ENCODE measurements around the gene IQCF2.
"Not testable (repeated sequence)": the region's sequence is repeated elsewhere in the genome, so short reads cannot be mapped to it uniquely, and the experiment has no call there.

Gene IQCF2

DNA sequence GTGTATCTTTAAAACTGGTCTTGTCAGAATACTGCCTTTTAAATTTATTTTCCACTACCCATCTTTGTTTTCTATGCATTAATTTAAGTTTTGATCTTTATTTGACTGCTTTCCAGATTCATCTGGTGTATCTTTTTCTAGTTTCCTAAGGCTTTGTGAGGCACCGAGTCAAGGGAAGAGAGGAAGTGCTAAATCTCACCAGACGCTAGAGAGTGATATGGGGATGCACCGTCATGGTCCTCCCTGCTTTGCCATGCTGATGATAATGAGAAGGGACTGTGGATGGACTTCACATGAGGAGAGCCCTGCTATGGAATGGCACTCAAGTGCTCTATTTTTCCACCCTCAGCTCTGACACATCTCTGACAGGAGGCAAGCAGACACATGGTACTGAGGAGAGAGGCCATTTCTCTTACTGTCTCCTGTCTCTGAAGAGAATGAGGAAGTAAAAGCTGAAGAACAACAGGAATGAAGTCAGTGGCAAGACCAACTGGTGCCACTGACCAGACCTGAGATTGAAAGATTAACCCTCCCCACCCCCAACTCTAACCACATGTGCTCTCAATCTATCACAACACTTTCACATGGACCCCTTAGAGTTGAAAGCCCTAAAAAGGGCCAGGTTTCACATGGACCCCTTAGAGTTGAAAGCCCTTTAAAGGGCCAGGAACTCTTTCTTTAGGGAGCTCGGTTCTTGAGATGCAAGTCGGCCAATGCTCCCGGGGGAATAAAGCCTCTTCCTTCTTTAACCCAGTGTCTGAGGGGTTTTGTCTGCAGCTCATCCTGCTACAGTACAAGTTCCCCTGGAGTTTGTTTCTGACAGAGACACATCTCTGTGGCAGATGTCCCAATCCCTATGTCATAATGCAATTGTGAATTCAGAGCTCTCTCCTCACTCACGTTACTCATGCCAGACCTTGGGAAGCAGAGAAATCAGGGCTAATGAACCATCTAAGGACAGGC lies at the start of gene IQCF2:
IQCF2 (plus strand) TSS at position 913 of the 963 bp plus-strand sequence. CDS start 52 bp downstream, outside the sequence.
- DNase-seq (ENCODE audit: low spot score) = no peak

DNA sequence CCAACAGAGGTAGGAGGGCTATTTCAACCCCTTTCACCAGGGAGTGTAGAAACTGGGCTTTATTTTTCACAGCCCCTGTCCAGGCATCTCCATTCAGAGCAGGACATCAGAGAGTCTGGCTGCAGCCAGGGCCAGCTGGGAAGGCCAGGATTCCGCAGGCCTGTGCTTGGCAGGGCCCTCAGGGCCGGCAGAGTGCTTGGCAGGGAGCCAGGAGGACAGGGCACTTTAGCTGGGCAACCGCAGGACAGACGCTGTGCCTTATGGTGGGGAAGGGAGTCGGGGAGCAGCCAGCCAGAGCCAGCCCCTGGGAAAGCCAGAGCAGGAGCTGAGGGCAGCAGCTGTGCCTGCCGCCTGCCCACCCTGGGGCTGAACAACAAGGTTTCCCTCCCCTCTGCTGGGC lies 47.9 kb upstream of the IQCF2 start:
- DNase-seq (ENCODE audit: low spot score) = no peak

DNA sequence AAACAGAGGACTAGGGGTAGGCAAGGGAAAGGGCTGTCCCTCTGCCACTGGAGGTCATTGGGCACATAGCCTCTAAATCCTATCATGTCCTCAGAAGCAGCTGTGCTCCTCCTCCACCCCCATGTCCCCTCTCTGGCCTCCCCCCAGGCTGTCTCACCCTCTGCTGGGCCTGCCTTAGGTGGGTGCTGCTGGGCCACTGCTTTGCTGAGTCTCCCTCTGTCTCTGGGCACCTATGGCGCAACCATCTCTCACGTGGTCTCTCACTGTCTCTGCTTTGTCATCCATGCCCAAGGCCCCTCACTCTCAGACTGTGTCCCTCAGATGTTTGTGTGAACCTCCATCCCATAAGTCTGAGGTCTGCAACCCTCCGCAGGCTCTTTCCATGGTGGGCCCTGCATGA lies 47.4 kb upstream of the IQCF2 start:
- no peak for DNase-seq (ENCODE audit: low spot score)

DNA sequence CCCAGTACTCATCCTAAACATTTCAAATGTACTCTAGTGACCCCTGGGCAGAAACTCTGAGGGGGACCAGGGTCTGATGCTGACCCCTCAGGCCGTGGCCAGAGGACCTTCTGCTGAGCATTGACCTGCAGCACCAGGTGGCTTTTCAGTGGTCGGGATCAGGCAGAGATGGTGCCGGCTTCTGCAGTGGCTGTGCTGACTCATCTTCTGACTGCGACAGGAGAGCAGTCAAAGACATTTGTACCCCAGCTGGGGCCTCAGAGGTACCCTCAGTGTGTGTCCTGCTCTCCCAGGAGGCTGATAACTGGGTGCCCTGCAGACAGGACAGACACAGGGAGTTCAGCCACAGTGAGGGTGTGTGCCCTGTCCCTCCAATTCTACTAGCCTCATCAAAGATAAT lies 45.8 kb upstream of the IQCF2 start:
- DNase-seq (ENCODE audit: low spot score) = no peak

DNA sequence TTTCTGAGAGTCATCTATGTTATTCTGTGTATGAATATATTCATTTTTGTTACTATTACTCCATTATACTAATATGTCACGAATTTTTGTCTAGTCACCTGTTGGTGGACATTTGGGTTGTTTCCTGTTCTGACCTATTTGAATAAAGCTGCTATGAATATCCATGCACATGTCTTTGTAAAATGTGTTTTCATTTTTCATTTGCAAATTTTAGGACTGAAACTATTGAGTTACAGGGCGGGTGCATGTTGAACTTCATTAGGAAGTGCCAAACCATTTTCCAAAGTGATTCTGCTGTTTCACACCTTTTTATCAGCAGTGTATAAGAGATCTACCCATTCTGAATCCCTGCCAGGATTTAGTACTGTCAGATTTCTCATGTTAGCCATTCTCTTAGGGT lies 44.7 kb upstream of the IQCF2 start:
- no peak for DNase-seq (ENCODE audit: low spot score)

DNA sequence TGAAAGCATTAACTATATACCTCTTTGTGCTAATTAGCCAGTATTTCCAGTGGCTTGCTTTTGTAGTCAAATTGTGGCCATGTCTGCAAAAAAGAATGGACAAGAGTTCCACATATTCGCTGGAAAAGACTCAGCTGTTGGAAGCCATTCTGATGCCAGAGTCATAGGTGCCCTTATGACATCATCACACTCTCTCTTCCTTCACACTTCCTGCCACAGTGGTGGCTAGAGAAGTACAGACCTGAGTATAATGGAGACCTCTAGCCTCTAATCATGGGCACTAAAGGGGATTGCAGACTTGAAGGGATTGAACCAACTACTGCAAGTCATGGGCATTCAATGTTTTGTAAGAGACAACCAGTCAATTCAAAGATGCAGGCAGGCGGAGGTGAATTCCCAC lies 44.0 kb upstream of the IQCF2 start:
- DNase-seq (ENCODE audit: low spot score) = no peak

DNA sequence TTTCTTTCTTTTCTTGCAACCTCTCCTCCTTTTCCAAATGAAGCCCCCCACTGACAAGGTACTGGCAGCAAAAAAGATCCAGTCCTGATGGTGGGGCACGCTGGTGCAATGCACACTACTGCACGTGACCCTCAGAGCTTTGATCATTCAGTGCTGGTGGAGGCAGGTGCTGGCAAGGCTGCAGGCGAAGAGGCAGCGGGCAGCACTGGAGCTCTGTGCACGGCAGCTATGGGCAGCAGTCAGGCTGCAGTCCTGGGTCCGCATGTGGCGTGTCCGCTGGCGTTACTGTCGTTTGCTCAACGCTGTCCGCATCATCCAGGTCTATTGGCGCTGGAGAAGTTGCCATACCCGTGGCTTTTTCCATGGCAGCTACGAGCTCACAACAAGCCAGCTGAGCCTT lies 42.3 kb upstream of the IQCF2 start:
- no peak for DNase-seq (ENCODE audit: low spot score)

DNA sequence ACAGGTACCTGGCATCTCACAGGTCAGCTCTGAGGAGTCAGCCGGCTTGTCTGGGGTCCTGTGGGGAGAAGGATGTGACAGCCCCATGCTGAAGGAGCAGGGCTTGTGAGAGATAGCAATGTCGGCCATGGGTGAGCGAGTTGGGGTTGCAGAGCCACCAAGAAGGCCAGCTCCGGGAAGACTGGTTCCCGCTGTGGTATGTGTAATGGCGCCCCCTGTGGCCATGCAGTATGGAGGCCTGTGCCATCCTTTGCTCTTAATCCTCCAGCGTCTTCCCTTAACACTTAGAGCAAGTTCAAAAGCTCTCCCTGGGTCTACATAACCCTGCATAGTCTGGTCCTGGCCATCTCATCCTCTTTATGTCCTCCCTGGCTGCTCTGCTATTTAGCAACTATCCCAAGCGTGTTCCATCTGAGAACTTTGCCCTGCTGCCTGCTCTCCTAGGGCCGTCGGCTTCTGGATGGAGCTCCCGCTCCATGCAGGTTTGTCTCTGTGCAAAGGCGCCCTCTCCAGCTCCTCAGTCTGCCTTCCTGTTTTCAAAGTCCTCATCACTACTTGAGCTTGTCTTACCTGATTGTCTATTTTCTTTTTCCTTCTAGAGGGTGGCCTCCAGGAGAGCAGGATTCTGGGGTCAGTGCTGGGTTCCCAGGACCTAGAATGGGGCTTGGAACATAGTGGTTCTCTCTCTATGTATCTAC lies 41.6 kb upstream of the IQCF2 start:
- DNase-seq (ENCODE audit: low spot score) = peak; percentile 65

DNA sequence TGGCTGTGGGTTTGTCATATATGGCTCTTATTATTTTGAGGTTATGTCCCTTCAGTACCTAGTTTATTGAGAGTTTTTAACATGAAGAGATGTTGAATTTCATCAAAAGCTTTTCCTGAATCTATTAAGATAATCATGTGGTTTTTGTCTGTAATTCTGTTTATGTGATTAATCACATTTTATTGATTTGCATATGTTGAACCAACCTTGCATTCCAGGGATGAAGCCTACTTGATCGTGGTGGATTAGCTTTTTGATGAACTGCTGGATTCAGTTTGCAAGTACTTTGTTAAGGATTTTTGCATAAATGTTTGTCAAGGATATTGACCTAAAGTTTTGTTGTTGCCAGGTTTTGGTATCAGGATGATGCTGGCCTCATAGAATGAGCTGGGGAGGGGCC lies 33.1 kb upstream of the IQCF2 start:
- DNase-seq (ENCODE audit: low spot score) = no peak

DNA sequence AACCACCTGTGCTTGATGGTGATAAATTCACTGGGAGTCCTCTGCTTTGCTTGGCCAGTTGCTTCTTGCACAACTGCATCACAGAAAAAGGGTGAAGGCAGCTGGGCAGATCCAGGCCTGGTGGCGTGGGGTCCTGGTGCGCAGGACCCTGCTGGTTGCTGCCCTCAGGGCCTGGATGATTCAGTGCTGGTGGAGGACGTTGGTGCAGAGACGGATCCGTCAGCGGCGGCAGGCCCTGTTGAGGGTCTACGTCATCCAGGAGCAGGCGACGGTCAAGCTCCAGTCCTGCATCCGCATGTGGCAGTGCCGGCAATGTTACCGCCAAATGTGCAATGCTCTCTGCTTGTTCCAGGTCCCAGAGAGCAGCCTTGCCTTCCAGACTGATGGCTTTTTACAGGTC lies 31.1 kb upstream of the IQCF2 start:
- no peak for DNase-seq (ENCODE audit: low spot score)

DNA sequence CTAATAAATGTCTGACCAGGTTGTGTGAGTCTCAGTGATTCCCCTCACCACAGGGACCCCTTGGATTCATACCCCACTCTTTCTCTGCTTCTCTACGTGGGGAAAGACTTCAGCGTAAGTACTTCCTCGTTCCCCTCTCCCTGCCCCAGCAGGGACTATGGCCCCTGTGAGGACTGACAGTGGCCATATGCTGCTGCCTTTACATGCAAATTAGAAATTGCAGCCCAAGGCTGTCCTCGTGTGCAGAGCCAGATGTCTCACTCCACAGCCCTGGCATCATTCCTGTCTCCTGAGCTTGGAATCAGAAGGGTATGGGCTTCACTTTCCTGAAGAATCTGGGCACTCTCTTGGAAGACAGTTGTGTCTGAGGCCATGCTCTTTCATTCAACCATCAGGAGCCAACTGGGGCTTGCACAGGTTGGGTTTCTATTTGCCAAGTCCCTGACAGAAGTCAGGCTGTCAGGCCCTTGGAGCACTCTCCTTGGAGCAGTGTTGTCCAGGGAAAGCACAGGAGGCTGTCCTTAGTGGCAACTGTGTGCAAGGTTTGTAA lies 30.5 kb upstream of the IQCF2 start:
- DNase-seq (ENCODE audit: low spot score) = no peak

DNA sequence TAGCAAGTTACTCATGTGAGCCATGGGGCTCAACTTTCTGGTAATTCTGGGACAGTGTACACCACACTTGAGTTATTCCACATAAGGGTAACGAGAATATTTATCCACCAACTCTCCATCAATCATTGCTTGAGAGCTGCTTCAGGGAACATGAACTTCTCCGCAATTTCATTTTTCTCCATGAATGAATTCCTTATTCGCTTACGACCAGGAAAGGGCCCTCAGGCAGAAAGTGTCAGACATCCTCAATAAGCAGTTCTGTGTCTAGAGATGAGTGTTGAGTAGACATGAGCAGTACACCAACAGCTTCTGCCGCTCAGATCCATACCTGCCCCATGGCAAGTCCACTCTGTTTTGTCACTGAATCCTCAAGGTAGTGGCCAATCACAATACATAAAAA lies 24.8 kb upstream of the IQCF2 start:
- no peak for DNase-seq (ENCODE audit: low spot score)

DNA sequence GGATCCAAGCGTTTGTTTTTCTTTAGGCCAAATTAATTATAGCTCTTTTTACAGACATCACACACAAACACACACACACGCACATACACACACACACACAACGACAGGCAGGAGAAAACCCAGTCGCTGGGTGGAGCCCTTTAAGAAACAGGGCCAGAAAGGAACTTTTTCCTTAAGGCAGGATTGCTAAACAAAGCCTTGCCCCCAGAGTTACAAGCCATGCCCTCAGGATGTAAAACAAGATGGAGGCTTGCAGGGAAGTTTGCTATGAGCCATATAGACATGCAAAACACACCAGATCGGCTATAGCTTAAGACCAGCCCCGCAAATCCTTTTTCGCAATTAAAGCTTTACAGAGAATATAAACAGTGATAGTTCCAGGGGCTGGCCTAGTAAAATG lies 16.3 kb upstream of the IQCF2 start:
- DNase-seq (ENCODE audit: low spot score) = no peak

DNA sequence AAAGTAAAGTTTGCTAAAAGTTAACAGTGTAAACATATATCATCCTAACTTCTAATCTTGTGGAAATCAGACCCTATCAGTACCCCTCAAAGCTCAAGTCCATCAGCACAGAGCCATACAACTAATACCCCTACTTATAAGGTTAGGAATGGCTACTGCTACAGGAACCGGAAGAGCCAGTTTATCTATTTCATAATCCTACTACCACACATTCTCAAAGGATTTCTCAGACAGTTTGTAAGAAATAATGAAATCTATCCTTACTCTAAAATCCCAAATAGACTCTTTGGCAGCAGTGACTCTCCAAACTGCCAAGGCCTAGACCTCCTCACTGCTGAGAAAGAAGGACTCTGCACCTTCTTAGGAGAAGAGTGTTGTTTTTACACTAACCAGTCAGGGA lies 6.0 kb upstream of the IQCF2 start:
- not testable (repeated sequence) for DNase-seq (ENCODE audit: low spot score)

DNA sequence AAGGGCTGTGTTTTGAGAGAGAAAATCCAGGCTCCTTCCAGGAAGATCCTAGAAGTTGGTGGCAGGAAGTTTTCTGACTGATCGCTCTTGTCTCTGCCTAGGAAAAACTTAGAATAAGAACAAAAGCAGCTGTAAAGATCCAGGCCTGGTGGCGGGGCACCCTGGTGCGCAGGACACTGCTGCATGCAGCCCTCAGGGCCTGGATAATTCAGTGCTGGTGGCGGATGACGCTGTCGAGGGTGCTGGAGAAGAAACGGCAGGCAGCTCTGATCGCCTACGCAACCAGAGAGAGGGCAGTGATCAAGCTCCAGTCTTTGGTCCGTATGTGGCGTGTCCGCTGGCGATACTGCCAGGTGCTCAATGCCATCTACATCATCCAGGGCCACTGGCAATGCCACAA lies 1.5 kb downstream of the IQCF2 start:
- DNase-seq (ENCODE audit: low spot score) = no peak

DNA sequence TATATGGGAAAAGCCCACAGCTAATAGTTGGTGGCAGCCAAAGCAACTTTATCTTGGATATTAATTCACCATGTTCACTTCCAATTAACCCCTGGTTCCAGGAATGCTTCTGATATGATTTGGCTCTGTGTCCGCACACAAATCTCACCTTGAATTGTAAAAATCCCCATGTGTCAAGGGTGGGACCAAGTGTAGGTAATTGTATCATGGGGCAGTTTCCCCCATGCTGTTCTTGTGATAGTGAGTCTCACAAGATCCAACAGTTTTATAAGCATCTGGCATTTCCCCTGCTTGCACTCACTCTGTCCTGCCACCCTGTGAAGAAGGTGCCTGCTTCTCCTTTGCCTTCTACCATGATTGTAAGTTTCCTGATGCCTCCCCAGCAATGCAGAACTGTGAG lies 7.5 kb downstream of the IQCF2 start:
- DNase-seq (ENCODE audit: low spot score) = not testable (repeated sequence)

DNA sequence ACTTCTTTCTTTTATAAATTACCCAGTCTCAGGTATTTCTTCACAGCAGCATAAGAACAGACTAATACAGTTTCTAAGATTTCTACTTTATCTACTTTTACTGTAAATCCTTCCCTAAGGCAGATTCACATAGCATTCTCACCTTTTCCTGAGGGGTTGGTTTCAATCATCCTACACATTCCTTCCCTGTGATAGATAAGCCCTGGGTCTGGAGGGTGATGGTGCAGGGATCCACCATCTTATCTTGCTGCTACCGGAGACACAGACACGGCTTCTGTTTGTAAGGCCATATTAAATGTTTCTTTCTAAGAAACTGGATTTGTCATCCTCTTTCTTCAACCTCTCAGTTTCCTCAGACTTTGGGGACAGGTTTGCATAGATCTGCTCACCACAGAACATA lies 7.9 kb downstream of the IQCF2 start:
- DNase-seq (ENCODE audit: low spot score) = no peak

DNA sequence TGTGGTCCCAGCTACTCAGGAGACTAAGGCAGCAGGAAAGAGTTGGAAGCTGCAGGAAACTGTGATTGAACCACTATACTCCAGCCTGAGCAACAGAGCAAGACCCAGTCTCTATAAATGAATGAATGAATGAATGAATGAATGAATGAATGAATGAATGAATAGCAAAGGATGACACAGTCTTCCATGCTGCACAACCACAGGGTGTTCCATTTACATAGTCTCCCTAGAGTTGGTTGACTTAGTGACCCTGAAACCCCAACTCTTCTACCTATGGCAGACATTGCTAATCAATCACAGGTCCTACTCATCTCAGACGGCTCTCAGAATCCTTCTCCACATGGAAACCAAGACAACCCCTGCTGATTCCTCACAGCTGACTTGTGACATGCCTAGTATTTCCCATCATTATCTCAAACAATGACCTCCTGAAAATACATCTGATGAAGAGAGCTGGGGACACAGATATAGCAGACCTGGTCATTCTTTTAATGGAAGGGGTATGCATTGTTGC lies 11.9 kb downstream of the IQCF2 start:
- DNase-seq (ENCODE audit: low spot score) = no peak

DNA sequence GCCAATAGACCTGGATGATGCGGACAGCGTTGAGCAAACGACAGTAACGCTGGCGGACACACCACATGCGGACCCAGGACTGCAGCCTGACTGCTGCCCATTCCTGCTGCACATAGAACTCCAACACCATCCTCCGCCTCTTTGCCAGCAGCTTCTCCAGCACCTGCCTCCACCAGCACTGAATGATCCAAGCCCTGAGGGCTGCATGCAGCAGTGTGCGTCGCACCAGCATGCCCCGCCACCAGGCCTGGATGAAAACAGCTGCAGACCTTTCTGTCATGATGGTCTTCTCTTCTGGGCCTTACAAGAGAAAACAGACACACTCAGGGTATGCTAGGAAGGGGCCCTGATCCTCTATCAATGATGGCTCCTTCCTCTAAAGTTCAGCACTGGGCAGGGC lies 12.5 kb downstream of the IQCF2 start:
- no peak for DNase-seq (ENCODE audit: low spot score)

DNA sequence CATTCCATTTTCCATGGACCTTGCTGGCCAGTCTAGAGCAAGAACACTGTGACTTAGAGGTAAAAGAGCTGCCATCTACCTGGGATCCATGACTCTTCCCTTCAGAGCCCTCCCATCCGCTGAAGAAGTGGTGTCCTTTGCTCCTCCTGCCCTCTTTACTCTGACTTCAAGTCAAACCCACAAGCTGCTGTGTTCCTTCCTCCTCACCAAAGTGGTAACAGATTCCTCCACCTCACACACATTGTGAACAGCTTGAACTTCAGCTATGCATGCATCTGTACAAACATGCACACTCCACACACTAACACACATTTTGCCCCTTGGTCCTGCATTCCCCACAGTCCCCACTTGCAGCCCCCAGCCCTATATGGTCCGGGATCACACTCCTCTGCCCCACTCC lies 13.0 kb downstream of the IQCF2 start:
- DNase-seq (ENCODE audit: low spot score) = no peak

DNA sequence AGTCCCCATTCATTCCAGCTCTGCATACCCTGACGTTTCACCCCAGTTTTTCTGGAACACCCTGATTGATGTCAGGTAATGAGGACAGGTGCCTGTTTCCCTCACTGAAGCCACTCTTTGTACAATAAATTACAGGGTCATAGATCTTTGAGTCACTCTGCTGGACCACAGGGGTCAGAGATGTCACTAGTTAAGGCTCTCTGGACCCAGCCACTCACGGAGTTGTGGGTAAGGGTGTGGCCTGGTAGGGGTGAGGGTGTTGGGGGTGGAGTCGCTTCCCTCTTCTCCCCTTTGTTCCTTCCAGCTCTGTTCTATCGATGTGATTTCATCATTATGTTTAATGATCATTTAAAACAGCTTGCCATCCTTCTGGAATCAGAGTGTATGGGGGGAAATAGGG lies 13.5 kb downstream of the IQCF2 start:
- DNase-seq (ENCODE audit: low spot score) = no peak

DNA sequence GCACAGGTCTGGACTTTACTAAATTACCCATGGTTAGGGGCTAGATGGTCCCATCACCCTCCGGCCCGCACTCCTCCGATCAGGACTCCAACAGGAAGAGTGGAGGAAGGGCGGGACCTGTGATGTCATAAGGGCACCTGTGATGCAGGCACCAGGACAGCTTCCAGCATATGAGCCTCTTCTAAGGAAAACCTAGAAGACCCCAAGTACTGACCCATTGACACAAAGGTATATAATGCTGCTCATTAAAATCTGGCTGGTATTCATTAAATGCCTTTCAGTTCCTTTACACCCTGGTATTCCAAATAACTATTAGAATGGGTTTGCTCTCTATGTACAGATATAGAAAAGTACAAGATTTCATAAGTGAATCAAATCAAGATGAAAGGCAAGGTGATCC lies 14.1 kb downstream of the IQCF2 start, which contains the start of gene IQCF5:
IQCF5 (minus strand) TSS at position 101 of the 400 bp plus-strand sequence; CDS start at position 31, 70 bp downstream.
- DNase-seq (ENCODE audit: low spot score) = no peak

DNA sequence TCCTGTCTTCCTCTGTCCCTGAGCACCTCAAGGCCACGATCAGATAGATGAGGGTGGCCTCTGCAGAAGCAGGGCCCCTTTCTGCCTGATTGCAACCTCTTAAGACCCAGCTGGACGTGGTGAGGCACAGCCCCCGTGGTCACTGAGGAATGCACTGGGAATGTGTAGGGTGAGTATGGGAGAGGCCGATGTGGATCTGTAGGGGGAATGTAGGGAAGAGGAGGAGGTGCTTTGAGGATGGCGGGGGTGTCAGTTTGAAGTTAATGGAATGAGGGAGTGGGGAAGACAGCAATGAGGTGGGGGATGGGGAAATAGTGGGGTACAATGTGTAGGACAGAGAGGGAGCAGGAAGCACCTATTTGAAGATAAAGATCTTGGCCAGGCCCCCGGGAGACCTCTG lies 14.8 kb downstream of the IQCF2 start:
- no peak for DNase-seq (ENCODE audit: low spot score)

Data from ecto neural progenitor cell (in vitro differentiated cells).